SK-N-SH (cell line): Measurements from ENCODE around the gene FBXO21. TPM values are rescaled to one million over a fixed set of nuclear protein-coding genes. Genes with fewer than 3 reads are reported as not detected.

Source experiments
- CTCF ChIA-PET: fragments of 300-600, 350-600 bp; formaldehyde crosslinking; extraction: SDS; loops from one replicate; lab custom pipeline; 2021; lab: Yijun Ruan, JAX
- POLR2A ChIA-PET: fragments of 350-600 bp; sonication (Branson Sonifier 250); formaldehyde crosslinking; extraction: SDS; loops from one replicate; lab custom pipeline; 2020; ENCODE audit warnings: antibody characterized with exemption, inconsistent platforms; lab: Yijun Ruan, JAX
- DNase-seq: peaks from one replicate; pipeline ENCODE4 v3.0.0; 2012
- H2AFZ ChIP-seq: fragments of 200-600 bp; sonication (generic); 2 replicates; pipeline ENCODE4 v1.8.1; 2016; ENCODE audit warnings: antibody characterized with exemption, mild to moderate bottlenecking, low read depth
- H3F3A ChIP-seq: fragments of 200-600 bp; sonication (generic); replicated peaks from 2 replicates; pipeline ENCODE3; 2016; ENCODE audit warnings: antibody characterized with exemption, mild to moderate bottlenecking; ENCODE audit not compliant: insufficient read depth
- H3K27ac ChIP-seq, 2 experiments: fragments of 200-500 bp in 1 of 2; fragments of 200-600 bp in 1 of 2; sonication (Bioruptor generic) in 1 of 2; sonication (generic), shearing (Covaris generic) in 1 of 2; 2 replicates each; pipeline versions ENCODE4 v1.5.1 to v1.6.1; 2014 to 2016; ENCODE audit warnings: low read depth in 2 of 2, inconsistent platforms in 1 of 2, low read length in 1 of 2, mild to moderate bottlenecking in 1 of 2, mixed read lengths in 1 of 2
- H3K27me3 ChIP-seq: fragments of 200-600 bp; sonication (generic), shearing (Covaris generic); 2 replicates; pipeline ENCODE4 v1.6.1; 2016; ENCODE audit warnings: mixed run types; ENCODE audit not compliant: insufficient read depth
- H3K36me3 ChIP-seq, 2 experiments: fragments of 200-500 bp in 1 of 2; fragments of 200-600 bp in 1 of 2; sonication (Bioruptor generic) in 1 of 2; sonication (generic) in 1 of 2; replicated peaks in 1 of 2; 2 replicates each; pipeline versions ENCODE3 to v1.5.1; 2014 to 2016; ENCODE audit warnings: low read length in 1 of 2, mild to moderate bottlenecking in 1 of 2; ENCODE audit not compliant: insufficient read depth in 2 of 2, control insufficient read depth in 1 of 2
- H3K4me1 ChIP-seq, 2 experiments: fragments of 200-500 bp in 1 of 2; fragments of 200-600 bp in 1 of 2; sonication (Bioruptor generic) in 1 of 2; sonication (generic), shearing (Covaris generic) in 1 of 2; 2 replicates each; pipeline versions ENCODE4 v1.5.1 to v1.6.1; 2014 to 2016; ENCODE audit warnings: low read depth in 1 of 2, low read length in 1 of 2, mixed run types in 1 of 2; ENCODE audit not compliant: insufficient read depth in 2 of 2, control insufficient read depth in 1 of 2
- H3K4me2 ChIP-seq: fragments of 200-600 bp; sonication (generic), shearing (Covaris generic); 2 replicates; pipeline ENCODE4 v1.6.1; 2017; ENCODE audit warnings: mixed run types
- H3K4me3 ChIP-seq, 2 experiments: fragments of 200-500 bp in 1 of 2; fragments of 200-600 bp in 1 of 2; sonication (Bioruptor generic) in 1 of 2; sonication (generic), shearing (Covaris generic) in 1 of 2; 2 replicates each; pipeline versions ENCODE4 v1.5.1 to v1.8.1; 2014 to 2016; ENCODE audit warnings: low read depth in 2 of 2, inconsistent platforms in 1 of 2, low read length in 1 of 2, mild to moderate bottlenecking in 1 of 2, mixed read lengths in 1 of 2, moderate library complexity in 1 of 2
- H3K79me2 ChIP-seq: fragments of 200-600 bp; sonication (generic); 2 replicates; pipeline ENCODE4 v1.8.1; 2017; ENCODE audit warnings: mild to moderate bottlenecking; ENCODE audit not compliant: insufficient read depth
- H3K9ac ChIP-seq: fragments of 200-600 bp; sonication (generic); 2 replicates; pipeline ENCODE4 v1.6.1; 2017; ENCODE audit warnings: mixed run types
- H3K9me2 ChIP-seq: fragments of 200-600 bp; sonication (generic); 2 replicates; pipeline ENCODE4 v1.6.1; 2017; ENCODE audit warnings: mixed run types
- H3K9me3 ChIP-seq: fragments of 200-600 bp; sonication (generic); 2 replicates; pipeline ENCODE4 v1.6.1; 2017; ENCODE audit warnings: mixed run types, mild to moderate bottlenecking, moderate library complexity
- H4K20me1 ChIP-seq: fragments of 200-600 bp; sonication (generic); 2 replicates; pipeline ENCODE4 v1.6.1; 2017; ENCODE audit warnings: mild to moderate bottlenecking, mixed run types; ENCODE audit not compliant: insufficient read depth
- CTCF ChIP-seq: fragments of 200-600 bp; sonication (generic); IDR thresholded peaks from 2 replicates; pipeline ENCODE4 v1.6.1; 2017; ENCODE audit warnings: antibody characterized with exemption, mild to moderate bottlenecking, moderate library complexity
- ELF1 ChIP-seq: IDR thresholded peaks from 2 replicates; pipeline ENCODE4 v1.4.0; 2012
- EP300 ChIP-seq, 2 experiments: IDR thresholded peaks; 2 replicates each; pipeline versions ENCODE4 v1.4.0 to v1.6.1; 2012; ENCODE audit warnings: borderline replicate concordance in 1 of 2, low read depth in 1 of 2, low read length in 1 of 2
- EZH2phosphoT487 ChIP-seq: fragments of 200-600 bp; sonication (generic); IDR thresholded peaks from 2 replicates; pipeline ENCODE4 v1.6.1; 2017; ENCODE audit warnings: low read depth, mixed run types, mild to moderate bottlenecking, antibody characterized with exemption, moderate library complexity, borderline replicate concordance
- FOSL2 ChIP-seq: IDR thresholded peaks from 2 replicates; pipeline ENCODE4 v1.4.0; 2012; ENCODE audit warnings: low read depth, mild to moderate bottlenecking, moderate library complexity, borderline replicate concordance
- FOXM1 ChIP-seq: IDR thresholded peaks from 2 replicates; pipeline ENCODE4 v1.4.0; 2012; ENCODE audit warnings: low read depth, mild to moderate bottlenecking
- GABPA ChIP-seq: IDR thresholded peaks from 2 replicates; pipeline ENCODE4 v1.4.0; 2012; ENCODE audit warnings: low read depth, mild to moderate bottlenecking
- IRF3 ChIP-seq: fragments of 150-350 bp; IDR thresholded peaks from 2 replicates; pipeline ENCODE4 v1.6.1; 2016; ENCODE audit warnings: mild to moderate bottlenecking, low read depth, low read length
- MXI1 ChIP-seq: IDR thresholded peaks from 2 replicates; pipeline ENCODE4 v1.6.1; 2012; ENCODE audit warnings: mild to moderate bottlenecking, low read depth, low read length, improper control_type of control experiment
- NFIC ChIP-seq: IDR thresholded peaks from 2 replicates; pipeline ENCODE4 v1.4.0; 2012; ENCODE audit warnings: borderline replicate concordance
- NRF1 ChIP-seq: IDR thresholded peaks from 2 replicates; pipeline ENCODE4 v1.6.1; 2012; ENCODE audit warnings: low read depth, mild to moderate bottlenecking, low read length
- PBX3 ChIP-seq: IDR thresholded peaks from 2 replicates; pipeline ENCODE4; 2012
- POLR2AphosphoS5 ChIP-seq: IDR thresholded peaks from 2 replicates; pipeline ENCODE4 v1.6.1; 2012; ENCODE audit warnings: low read depth, low read length
- RAD21 ChIP-seq: IDR thresholded peaks from 2 replicates; pipeline ENCODE4 v1.6.1; 2012; ENCODE audit warnings: mild to moderate bottlenecking, low read length
- RCOR1 ChIP-seq: fragments of 150-350 bp; IDR thresholded peaks from 2 replicates; pipeline ENCODE4 v1.6.1; 2017; ENCODE audit warnings: antibody characterized with exemption, low read length
- RFX5 ChIP-seq: IDR thresholded peaks from 2 replicates; pipeline ENCODE4 v1.6.1; 2012; ENCODE audit warnings: mild to moderate bottlenecking, improper control_type of control experiment, low read length
- RXRA ChIP-seq: IDR thresholded peaks from 2 replicates; pipeline ENCODE4 v1.4.0; 2012; ENCODE audit warnings: low read depth, mild to moderate bottlenecking, borderline replicate concordance
- SMC3 ChIP-seq: IDR thresholded peaks from 2 replicates; pipeline ENCODE4 v1.6.1; 2012; ENCODE audit warnings: low read depth, low read length, improper control_type of control experiment
- TAF1 ChIP-seq: IDR thresholded peaks from 2 replicates; pipeline ENCODE4 v1.6.1; 2012; ENCODE audit warnings: low read depth, mild to moderate bottlenecking, low read length, moderate library complexity, borderline replicate concordance
- TEAD4 ChIP-seq: IDR thresholded peaks from 2 replicates; pipeline ENCODE4 v1.4.0; 2012; ENCODE audit warnings: mild to moderate bottlenecking, borderline replicate concordance; ENCODE audit not compliant: insufficient read depth
- YY1 ChIP-seq: IDR thresholded peaks from 2 replicates; pipeline ENCODE4 v1.4.0; 2012; ENCODE audit warnings: low read depth, mild to moderate bottlenecking
- WGBS: methylation state at CpG from one replicate; pipeline ENCODE4 v1.1.6; 2017; ENCODE audit warnings: low lambda C conversion rate; 5-methylcytosine and 5-hydroxymethylcytosine counted together
- polyA plus RNA-seq, 3 experiments: library from polyadenylated mRNA; depleted of rRNA; stranded (reverse); fragments of >200 nt; gene quantifications; 2 replicates each; pipeline ENCODE4 v1.2.3, GENCODE V29; 2012
- TF ChIP-seq, protein P1 (sequence below): fragments of 150-350 bp; IDR thresholded peaks from 2 replicates; pipeline ENCODE4 v1.6.1; 2017; ENCODE audit warnings: antibody characterized with exemption, low read length, low read depth, borderline replicate concordance
- TF ChIP-seq, protein P2 (sequence below): IDR thresholded peaks from 2 replicates; pipeline ENCODE4 v1.4.0; 2012; ENCODE audit warnings: low read depth, borderline replicate concordance
- TF ChIP-seq, protein P3 (sequence below): IDR thresholded peaks from 2 replicates; pipeline ENCODE4 v1.4.0; 2012; ENCODE audit warnings: low read depth

The FBXO21 gene, protein sequence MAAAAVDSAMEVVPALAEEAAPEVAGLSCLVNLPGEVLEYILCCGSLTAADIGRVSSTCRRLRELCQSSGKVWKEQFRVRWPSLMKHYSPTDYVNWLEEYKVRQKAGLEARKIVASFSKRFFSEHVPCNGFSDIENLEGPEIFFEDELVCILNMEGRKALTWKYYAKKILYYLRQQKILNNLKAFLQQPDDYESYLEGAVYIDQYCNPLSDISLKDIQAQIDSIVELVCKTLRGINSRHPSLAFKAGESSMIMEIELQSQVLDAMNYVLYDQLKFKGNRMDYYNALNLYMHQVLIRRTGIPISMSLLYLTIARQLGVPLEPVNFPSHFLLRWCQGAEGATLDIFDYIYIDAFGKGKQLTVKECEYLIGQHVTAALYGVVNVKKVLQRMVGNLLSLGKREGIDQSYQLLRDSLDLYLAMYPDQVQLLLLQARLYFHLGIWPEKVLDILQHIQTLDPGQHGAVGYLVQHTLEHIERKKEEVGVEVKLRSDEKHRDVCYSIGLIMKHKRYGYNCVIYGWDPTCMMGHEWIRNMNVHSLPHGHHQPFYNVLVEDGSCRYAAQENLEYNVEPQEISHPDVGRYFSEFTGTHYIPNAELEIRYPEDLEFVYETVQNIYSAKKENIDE
- polyA plus RNA-seq (2012; rRNA removed): 44.2 and 51.1 TPM in 2 replicates
- 16.7 and 39.1 TPM in 2 replicates for polyA plus RNA-seq (2012; cell fraction: cytosol; rRNA removed)
- 31.9 and 44.2 TPM in 2 replicates for polyA plus RNA-seq (2012; cell fraction: nucleus; rRNA removed)

DNA sequence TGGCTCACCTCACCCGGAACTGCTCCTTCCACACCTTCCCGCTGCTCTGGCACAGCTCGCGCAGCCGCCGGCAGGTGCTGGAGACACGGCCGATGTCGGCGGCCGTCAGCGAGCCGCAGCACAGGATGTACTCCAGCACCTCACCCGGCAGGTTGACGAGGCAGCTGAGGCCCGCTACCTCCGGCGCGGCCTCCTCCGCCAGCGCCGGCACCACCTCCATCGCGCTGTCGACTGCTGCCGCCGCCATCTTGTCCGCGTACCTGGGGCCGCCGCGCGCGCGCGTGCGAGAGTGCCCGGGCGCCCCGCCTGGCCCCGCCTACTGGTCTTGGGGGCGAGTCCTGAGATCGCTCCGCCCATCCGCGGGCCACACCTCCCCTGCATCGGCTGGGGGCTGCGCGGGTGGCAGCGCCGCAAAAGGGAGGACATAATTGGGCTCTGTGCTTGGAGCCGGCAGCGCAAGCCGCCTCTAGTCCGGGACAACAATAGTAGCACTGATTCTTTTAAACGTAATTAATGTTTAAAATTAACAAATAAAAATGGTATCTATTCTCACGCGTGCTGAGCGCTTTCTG, at the start of gene FBXO21:
Gene FBXO21 (minus strand): TSS at position 261 of the 572 bp plus-strand sequence. CDS start 14 bp downstream, at position 247.
- no peaks in the 10 kb centered on the region for H3K9me3 ChIP-seq
- H3K27ac ChIP-seq: peak within 1 kb of the TSS in 1 of 2 experiments; percentile 61; a peak in 1 of 4 replicates
- peak within 1 kb of the TSS; percentile 74 for H3K4me2 ChIP-seq
- H3K36me3 ChIP-seq: peaks cover 8 to 12% of the 10 kb centered on the region in 2 experiments
- H3K4me3 ChIP-seq: peak within 1 kb of the TSS; percentile 70 to 78
- WGBS: 0% methylated on average over 17 of the region's 59 CpGs
- H3K9me2 ChIP-seq: no peaks in the 10 kb centered on the region
- no peaks in the 10 kb centered on the region for H3K27me3 ChIP-seq
- H3K9ac ChIP-seq: peak within 1 kb of the TSS; percentile 69
- peaks cover 4% of the 10 kb centered on the region for H3F3A ChIP-seq
- no peaks in the 10 kb centered on the region for H4K20me1 ChIP-seq
- H3K4me1 ChIP-seq: peaks cover 4 to 10% of the 10 kb centered on the region in 2 experiments; a peak in 3 of 4 replicates
- DNase-seq: peak; percentile 99
- ChIA-PET CTCF (interaction anchor here (0.7 kb wide), 1 partner anchor 19 kb away, joined by 3 read pairs; no protein-coding TSS in a partner anchor), POLR2A (no interaction called here)
- peak within 1 kb of the TSS; percentile 92 for H2AFZ ChIP-seq
- peaks cover 34% of the 10 kb centered on the region for H3K79me2 ChIP-seq
- TF ChIP-seq IRF3 (no peak), RXRA (no peak), NRF1 (peak; percentile 71), NFIC (no peak), RAD21 (no peak), EP300 (IDR thresholded peaks at IDR 0.05; ENCODE audit: borderline replicate concordance in 1 of 2, low read depth in 1 of 2, low read length in 1 of 2) (no peak), SMC3 (no peak), FOXM1 (no peak), MXI1 (peak; percentile 78), EZH2phosphoT487 (no peak), PBX3 (no peak), RFX5 (no peak), CTCF (no peak), TAF1 (peak; percentile 99), FOSL2 (no peak), GABPA (no peak), YY1 (peak; percentile 93), RCOR1 (no peak), ELF1 (no peak), POLR2AphosphoS5 (peak; percentile 86), TEAD4 (no peak)
- TF ChIP-seq, protein P1, sequence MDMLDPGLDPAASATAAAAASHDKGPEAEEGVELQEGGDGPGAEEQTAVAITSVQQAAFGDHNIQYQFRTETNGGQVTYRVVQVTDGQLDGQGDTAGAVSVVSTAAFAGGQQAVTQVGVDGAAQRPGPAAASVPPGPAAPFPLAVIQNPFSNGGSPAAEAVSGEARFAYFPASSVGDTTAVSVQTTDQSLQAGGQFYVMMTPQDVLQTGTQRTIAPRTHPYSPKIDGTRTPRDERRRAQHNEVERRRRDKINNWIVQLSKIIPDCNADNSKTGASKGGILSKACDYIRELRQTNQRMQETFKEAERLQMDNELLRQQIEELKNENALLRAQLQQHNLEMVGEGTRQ: no peak
- TF ChIP-seq, protein P2, sequence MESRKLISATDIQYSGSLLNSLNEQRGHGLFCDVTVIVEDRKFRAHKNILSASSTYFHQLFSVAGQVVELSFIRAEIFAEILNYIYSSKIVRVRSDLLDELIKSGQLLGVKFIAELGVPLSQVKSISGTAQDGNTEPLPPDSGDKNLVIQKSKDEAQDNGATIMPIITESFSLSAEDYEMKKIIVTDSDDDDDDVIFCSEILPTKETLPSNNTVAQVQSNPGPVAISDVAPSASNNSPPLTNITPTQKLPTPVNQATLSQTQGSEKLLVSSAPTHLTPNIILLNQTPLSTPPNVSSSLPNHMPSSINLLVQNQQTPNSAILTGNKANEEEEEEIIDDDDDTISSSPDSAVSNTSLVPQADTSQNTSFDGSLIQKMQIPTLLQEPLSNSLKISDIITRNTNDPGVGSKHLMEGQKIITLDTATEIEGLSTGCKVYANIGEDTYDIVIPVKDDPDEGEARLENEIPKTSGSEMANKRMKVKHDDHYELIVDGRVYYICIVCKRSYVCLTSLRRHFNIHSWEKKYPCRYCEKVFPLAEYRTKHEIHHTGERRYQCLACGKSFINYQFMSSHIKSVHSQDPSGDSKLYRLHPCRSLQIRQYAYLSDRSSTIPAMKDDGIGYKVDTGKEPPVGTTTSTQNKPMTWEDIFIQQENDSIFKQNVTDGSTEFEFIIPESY: no peak
- TF ChIP-seq, protein P3, sequence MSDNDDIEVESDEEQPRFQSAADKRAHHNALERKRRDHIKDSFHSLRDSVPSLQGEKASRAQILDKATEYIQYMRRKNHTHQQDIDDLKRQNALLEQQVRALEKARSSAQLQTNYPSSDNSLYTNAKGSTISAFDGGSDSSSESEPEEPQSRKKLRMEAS: peak; percentile 27; the same call in 1 of the 2 replicates
